ENCODE results near the gene CDH4. TPM values are rescaled to one million over a fixed set of nuclear protein-coding genes. Genes with fewer than 3 reads are reported as not detected.

Gene CDH4
- total and polyA plus RNA-seq, 2 donors from 2014 or later, result 1.1 TPM; not detected in 1

DNA sequence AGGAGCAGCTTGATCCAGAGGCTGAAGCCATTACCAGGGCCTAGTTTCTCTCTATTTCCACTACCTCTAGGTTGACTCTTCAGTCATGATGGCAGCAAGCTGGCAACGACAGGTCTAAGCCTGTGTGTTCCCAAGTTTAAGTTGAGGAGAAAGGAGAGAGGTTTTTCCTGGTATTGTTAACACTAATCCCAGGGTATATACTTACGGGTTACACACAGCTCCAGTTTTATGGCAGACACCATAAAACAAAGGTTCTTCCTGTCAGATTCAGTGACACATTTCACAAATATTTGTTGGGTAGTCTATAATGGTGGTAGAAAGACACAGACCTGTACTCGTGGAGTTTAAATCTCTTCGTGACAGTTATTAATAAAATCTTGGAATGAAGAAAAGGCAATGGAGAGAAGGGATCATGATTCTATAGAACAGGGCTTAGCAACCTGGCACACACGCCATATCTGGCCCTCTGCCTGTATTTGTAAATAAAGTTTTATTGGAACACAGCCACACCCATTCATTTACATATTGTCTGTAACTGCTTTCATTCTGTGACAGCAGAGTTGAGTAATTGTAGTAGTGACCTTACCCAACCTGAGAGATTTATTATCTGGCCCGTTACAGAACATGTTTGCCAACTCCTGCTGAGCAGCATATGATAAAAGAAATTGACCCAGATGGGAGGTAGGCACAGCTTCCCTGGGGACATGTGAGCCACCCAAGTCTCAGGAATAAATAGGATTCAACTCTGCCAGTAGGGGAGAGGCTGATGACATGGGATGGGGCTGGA lies 323.3 kb downstream of the CDH4 start:
- H3K36me3 ChIP-seq (ENCODE audit: control insufficient read depth in 2 of 3, insufficient read depth in 3 of 3, low read length in 3 of 3), result no peaks in the 10 kb centered on the region
- intact Hi-C loops (cut with DNase I), result no loop called here
- no peak overlapping the region for H3K27ac ChIP-seq (ENCODE audit: low read depth in 2 of 2, low read length in 2 of 2)
- no peaks in the 10 kb centered on the region for H3K27me3 ChIP-seq (ENCODE audit: control insufficient read depth, insufficient read depth, low read length)
- TF ChIP-seq, protein P1, sequence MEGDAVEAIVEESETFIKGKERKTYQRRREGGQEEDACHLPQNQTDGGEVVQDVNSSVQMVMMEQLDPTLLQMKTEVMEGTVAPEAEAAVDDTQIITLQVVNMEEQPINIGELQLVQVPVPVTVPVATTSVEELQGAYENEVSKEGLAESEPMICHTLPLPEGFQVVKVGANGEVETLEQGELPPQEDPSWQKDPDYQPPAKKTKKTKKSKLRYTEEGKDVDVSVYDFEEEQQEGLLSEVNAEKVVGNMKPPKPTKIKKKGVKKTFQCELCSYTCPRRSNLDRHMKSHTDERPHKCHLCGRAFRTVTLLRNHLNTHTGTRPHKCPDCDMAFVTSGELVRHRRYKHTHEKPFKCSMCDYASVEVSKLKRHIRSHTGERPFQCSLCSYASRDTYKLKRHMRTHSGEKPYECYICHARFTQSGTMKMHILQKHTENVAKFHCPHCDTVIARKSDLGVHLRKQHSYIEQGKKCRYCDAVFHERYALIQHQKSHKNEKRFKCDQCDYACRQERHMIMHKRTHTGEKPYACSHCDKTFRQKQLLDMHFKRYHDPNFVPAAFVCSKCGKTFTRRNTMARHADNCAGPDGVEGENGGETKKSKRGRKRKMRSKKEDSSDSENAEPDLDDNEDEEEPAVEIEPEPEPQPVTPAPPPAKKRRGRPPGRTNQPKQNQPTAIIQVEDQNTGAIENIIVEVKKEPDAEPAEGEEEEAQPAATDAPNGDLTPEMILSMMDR (IDR thresholded peaks at IDR 0.05; ENCODE audit: borderline replicate concordance, extremely low read depth, insufficient read depth), result no peak
- H3K4me3 ChIP-seq (ENCODE audit: low read length in 3 of 3), result no peak overlapping the region
- no peak for FAIRE-seq
- H3K9ac ChIP-seq (ENCODE audit: low read length in 3 of 3), result no peak overlapping the region
- no peaks in the 10 kb centered on the region for H3K9me3 ChIP-seq (ENCODE audit: control insufficient read depth in 2 of 3, insufficient read depth in 1 of 3, low read length in 3 of 3)
- H3K4me1 ChIP-seq (ENCODE audit: control insufficient read depth in 2 of 3, insufficient read depth in 2 of 3, low read depth in 1 of 3, low read length in 3 of 3), result no peaks in the 10 kb centered on the region
- no peak for DNase-seq

GRCh38 chr20:61576372-61576771 lies 324.3 kb downstream of the CDH4 start:
- intact Hi-C loops (cut with DNase I), result no loop called here
- H3K27ac ChIP-seq (ENCODE audit: low read depth in 2 of 2, low read length in 2 of 2), result no peak overlapping the region
- no peak overlapping the region for H3K9ac ChIP-seq (ENCODE audit: low read length in 3 of 3)
- H3K27me3 ChIP-seq (ENCODE audit: control insufficient read depth, insufficient read depth, low read length), result no peaks in the 10 kb centered on the region
- no peaks in the 10 kb centered on the region for H3K9me3 ChIP-seq (ENCODE audit: control insufficient read depth in 2 of 3, insufficient read depth in 1 of 3, low read length in 3 of 3)
- DNase-seq (peak in 1 of 5 donors; percentile 18), FAIRE-seq (no peak)
- H3K4me3 ChIP-seq (ENCODE audit: low read length in 3 of 3), result no peak overlapping the region
- no peaks in the 10 kb centered on the region for H3K4me1 ChIP-seq (ENCODE audit: control insufficient read depth in 2 of 3, insufficient read depth in 2 of 3, low read depth in 1 of 3, low read length in 3 of 3)
- no peaks in the 10 kb centered on the region for H3K36me3 ChIP-seq (ENCODE audit: control insufficient read depth in 2 of 3, insufficient read depth in 3 of 3, low read length in 3 of 3)
- TF ChIP-seq, protein P1 (IDR thresholded peaks at IDR 0.05; ENCODE audit: borderline replicate concordance, extremely low read depth, insufficient read depth), result no peak

GRCh38 chr20:61577065-61577464 lies 325.0 kb downstream of the CDH4 start:
- no peak overlapping the region for H3K27ac ChIP-seq (ENCODE audit: low read depth in 2 of 2, low read length in 2 of 2)
- intact Hi-C loops (cut with DNase I), result no loop called here
- no peak overlapping the region for H3K4me3 ChIP-seq (ENCODE audit: low read length in 3 of 3)
- no peaks in the 10 kb centered on the region for H3K27me3 ChIP-seq (ENCODE audit: control insufficient read depth, insufficient read depth, low read length)
- TF ChIP-seq, protein P1 (IDR thresholded peaks at IDR 0.05; ENCODE audit: borderline replicate concordance, extremely low read depth, insufficient read depth), result no peak
- H3K9ac ChIP-seq (ENCODE audit: low read length in 3 of 3), result no peak overlapping the region
- no peaks in the 10 kb centered on the region for H3K9me3 ChIP-seq (ENCODE audit: control insufficient read depth in 2 of 3, insufficient read depth in 1 of 3, low read length in 3 of 3)
- no peak for DNase-seq
- no peaks in the 10 kb centered on the region for H3K36me3 ChIP-seq (ENCODE audit: control insufficient read depth in 2 of 3, insufficient read depth in 3 of 3, low read length in 3 of 3)
- H3K4me1 ChIP-seq (ENCODE audit: control insufficient read depth in 2 of 3, insufficient read depth in 2 of 3, low read depth in 1 of 3, low read length in 3 of 3), result no peaks in the 10 kb centered on the region
- FAIRE-seq, result no peak

Data from kidney (tissue), 14 donors.